ENCODE data around the gene NEDD4L.

Gene NEDD4L

DNA sequence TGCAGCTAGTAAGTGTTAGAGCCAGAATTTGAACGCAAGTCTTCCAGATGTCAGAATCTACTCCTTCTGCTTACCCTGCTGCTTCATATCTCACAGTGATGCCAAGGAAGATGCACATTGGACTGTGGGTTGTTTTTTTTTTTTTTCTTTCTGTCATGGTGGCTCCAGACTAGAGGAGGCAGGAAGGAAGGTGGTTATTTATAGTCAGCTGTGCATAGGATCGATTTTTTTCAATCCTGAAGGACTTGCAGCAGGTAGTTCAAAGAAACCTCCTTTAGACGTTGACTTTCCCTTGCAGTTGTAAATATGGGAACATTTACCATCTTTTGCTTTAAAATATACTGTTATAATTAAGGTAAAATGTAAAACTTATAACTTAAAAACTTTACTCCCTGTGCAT lies 17.3 kb downstream of the NEDD4L start:
- ChIA-PET POLR2A (no interaction called here), CTCF (interaction anchor here (0.6 to 2.2 kb wide), 4 partner anchors 8 to 61 kb away, joined by 3 to 7 read pairs (median 5); partner anchors contain the start of gene NEDD4L)
- TF ChIP-seq, protein P1, sequence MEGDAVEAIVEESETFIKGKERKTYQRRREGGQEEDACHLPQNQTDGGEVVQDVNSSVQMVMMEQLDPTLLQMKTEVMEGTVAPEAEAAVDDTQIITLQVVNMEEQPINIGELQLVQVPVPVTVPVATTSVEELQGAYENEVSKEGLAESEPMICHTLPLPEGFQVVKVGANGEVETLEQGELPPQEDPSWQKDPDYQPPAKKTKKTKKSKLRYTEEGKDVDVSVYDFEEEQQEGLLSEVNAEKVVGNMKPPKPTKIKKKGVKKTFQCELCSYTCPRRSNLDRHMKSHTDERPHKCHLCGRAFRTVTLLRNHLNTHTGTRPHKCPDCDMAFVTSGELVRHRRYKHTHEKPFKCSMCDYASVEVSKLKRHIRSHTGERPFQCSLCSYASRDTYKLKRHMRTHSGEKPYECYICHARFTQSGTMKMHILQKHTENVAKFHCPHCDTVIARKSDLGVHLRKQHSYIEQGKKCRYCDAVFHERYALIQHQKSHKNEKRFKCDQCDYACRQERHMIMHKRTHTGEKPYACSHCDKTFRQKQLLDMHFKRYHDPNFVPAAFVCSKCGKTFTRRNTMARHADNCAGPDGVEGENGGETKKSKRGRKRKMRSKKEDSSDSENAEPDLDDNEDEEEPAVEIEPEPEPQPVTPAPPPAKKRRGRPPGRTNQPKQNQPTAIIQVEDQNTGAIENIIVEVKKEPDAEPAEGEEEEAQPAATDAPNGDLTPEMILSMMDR (IDR thresholded peaks at IDR 0.05; ENCODE audit: control extremely low read depth, extremely low read depth, low read depth, missing control alignments), result no peak
- DNase-seq (ENCODE audit: extremely low spot score), result no peak

DNA sequence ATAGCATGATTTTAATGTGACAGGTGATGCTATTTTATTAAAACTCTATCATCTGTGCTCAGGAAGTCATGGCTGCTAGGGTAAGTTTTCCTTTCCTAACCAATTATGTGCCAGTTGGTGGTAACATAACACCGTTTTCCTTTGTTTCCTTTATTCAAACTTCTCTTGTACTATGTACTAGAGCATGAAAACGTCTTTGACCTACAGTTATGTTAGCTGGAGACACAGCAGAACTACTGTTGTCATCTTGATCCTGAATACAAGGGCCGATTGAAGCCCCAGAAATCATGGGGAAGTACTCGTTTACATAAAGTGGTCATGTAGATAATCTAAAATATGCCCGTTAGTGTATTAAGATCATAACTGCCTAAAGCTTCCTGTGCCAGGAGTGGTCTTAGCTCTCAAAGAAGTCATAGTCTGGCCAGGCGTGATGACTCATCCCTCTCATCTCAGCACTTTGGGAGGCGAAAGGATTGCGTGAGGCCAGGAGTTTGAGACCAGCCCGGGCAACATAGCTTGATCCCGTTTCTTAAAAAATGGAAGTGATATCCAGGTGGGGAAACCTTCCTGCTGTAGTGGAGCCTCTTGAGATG lies 20.5 kb downstream of the NEDD4L start:
- CTCF ChIA-PET, result interaction anchor here (0.9 to 4.2 kb wide), 5 partner anchors 9 to 24 kb away, joined by 3 to 16 read pairs (median 3); no protein-coding TSS in a partner anchor
- DNase-seq (ENCODE audit: extremely low spot score), result no peak
- TF ChIP-seq, protein P1 (IDR thresholded peaks at IDR 0.05; ENCODE audit: control extremely low read depth, extremely low read depth, low read depth, missing control alignments), result no peak
- POLR2A ChIA-PET, result no interaction called here

DNA sequence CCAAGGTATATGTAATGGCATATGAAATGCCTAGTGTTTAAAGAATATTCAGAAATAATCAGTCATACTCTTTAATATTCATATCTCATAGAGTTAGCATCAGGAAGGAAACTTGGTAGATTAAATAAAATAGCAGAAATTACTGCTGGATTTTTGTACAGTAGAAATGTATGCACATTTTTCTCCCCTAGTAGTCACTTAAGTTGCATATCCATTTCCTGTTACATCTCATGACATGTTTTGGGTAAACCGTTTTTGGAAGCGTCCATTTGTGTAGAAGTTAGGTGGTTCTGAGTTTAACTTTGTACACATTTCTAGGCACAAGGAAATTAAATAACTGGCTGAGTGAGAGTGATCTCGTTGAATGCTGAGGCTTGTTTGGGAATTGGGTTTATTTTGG lies 21.9 kb downstream of the NEDD4L start:
- CTCF ChIA-PET, result interaction anchor here (4.2 kb wide), 1 partner anchor 14 kb away, joined by 16 read pairs; no protein-coding TSS in a partner anchor
- TF ChIP-seq, protein P1 (IDR thresholded peaks at IDR 0.05; ENCODE audit: control extremely low read depth, extremely low read depth, low read depth, missing control alignments), result no peak
- no peak for DNase-seq (ENCODE audit: extremely low spot score)
- POLR2A ChIA-PET, result no interaction called here

DNA sequence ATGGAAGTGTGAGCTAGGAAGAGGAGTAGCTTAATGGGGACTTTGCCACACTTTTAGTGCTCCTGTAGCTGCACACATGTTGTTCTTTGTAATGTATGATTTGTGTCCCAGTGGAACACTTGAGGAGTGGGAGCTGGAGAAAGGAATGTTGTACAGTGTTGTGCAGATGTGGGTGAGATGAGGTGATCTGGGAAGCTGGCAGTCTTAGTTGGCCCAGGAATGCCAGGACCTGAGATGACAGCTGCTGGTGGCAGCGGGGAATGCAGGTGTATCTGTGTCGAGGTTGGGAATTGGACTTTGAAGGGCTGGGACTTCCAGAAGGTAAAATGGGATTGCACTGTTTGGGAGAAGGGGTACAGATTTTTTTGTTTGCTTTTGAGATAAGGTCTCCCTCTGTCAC lies 23.6 kb downstream of the NEDD4L start:
- no peak for DNase-seq (ENCODE audit: extremely low spot score)
- TF ChIP-seq, protein P1 (IDR thresholded peaks at IDR 0.05; ENCODE audit: control extremely low read depth, extremely low read depth, low read depth, missing control alignments), result no peak
- ChIA-PET POLR2A (no interaction called here), CTCF (interaction anchor here (0.7 to 4.2 kb wide), 6 partner anchors 8 to 69 kb away, joined by 3 to 16 read pairs (median 3); no protein-coding TSS in a partner anchor)

DNA sequence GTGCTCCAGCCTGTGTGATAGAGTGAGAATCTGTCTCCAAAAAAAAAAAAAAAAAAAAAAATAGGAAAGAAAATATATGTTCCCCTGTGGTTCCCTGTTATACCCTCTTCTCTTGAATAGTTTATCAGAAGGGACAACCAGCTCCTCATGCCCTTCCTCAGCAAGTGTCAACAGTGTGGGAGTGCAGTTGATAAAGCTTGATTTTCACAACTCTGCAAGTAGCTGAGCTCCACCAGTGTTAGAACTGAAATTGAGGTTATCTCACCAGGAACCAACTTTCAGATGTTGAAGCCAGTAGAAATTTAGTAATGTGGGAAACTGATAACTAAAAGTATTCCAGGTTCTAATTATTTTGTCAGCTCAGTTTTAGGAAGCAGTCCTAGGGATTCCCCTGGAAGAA lies 25.1 kb downstream of the NEDD4L start:
- ChIA-PET CTCF (interaction anchor here (1.2 to 1.9 kb wide), 2 partner anchors 11 to 53 kb away, joined by 3 to 5 read pairs; no protein-coding TSS in a partner anchor), POLR2A (no interaction called here)
- DNase-seq (ENCODE audit: extremely low spot score), result no peak
- TF ChIP-seq, protein P1 (IDR thresholded peaks at IDR 0.05; ENCODE audit: control extremely low read depth, extremely low read depth, low read depth, missing control alignments), result no peak

DNA sequence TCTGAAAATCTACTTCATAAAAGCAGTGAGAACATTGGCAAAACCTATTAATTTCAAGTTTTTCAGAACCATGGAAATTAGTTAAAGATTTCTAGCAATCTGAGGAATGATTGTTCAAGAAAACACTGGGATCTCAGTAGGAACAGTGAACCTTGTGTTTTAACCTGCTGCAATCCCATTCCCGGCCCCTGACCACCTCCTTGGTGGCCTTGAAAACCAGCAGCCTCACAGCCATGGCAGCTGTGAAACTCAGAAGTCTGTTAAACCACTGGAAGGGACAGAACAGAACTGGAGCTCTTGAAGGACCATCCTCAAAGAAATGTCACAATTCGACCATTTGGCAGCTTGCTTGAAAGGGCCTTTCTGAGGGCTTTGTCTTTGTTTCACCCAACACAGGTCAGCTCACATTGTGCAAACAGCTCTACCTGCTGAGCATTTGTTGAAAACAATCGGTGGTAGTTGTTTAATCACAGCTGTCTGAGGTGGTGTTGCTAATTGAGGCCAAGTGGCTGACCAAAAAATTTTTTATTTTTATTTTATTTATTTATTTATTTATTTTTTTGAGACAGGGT lies 25.8 kb downstream of the NEDD4L start:
- CTCF ChIA-PET, result interaction anchor here (1.1 to 1.9 kb wide), 3 partner anchors 11 to 66 kb away, joined by 3 to 5 read pairs (median 4); no protein-coding TSS in a partner anchor
- POLR2A ChIA-PET, result no interaction called here
- TF ChIP-seq, protein P1 (IDR thresholded peaks at IDR 0.05; ENCODE audit: control extremely low read depth, extremely low read depth, low read depth, missing control alignments), result no peak
- no peak for DNase-seq (ENCODE audit: extremely low spot score)
